ENCODE measurements around the gene PTPRN2.
"Not testable (repeated sequence)": the region's sequence is repeated elsewhere in the genome, so short reads cannot be mapped to it uniquely, and the experiment has no call there.

The PTPRN2 gene

GRCh38 chr7:158314394-158314793 lies 273.2 kb downstream of the PTPRN2 start:
- no peaks in the 10 kb centered on the region for H3K36me3 Mint-ChIP-seq
- DNase-seq, result no peak
- CTCF ChIA-PET, result no interaction called here
- peaks cover 11% of the 10 kb centered on the region for H3K27me3 Mint-ChIP-seq
- H3K4me1 Mint-ChIP-seq, result no peaks in the 10 kb centered on the region
- H3K9me3 Mint-ChIP-seq, result peaks cover 49% of the 10 kb centered on the region
- no peak overlapping the region for H3K4me3 Mint-ChIP-seq
- no peak overlapping the region for H3K27ac Mint-ChIP-seq

GRCh38 chr7:158313931-158314330 lies 273.7 kb downstream of the PTPRN2 start:
- CTCF ChIA-PET, result no interaction called here
- DNase-seq, result no peak
- no peak overlapping the region for H3K27ac Mint-ChIP-seq
- H3K4me1 Mint-ChIP-seq, result no peaks in the 10 kb centered on the region
- no peak overlapping the region for H3K4me3 Mint-ChIP-seq
- H3K27me3 Mint-ChIP-seq, result peaks cover 11% of the 10 kb centered on the region
- no peaks in the 10 kb centered on the region for H3K36me3 Mint-ChIP-seq
- H3K9me3 Mint-ChIP-seq, result peaks cover 50% of the 10 kb centered on the region

DNA sequence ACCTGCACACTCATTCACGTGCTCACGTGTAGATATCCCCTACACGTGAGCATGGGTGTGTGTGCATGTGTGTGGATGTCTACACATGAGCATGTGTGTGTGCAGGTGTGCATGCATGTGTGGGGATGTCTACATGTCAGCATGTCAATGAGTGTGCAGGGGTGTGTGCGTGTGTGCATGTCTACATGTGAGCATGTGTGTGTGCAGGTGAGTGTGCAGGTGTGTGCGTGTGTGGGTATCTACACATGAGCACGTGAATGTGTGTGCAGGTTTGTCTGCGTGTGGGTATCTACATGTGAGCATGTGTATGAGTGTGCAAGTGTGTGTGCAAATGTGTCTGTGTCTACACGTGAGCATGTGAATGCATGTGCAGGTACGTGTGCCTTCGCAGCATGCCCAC lies 274.8 kb downstream of the PTPRN2 start:
- Mint-ChIP-seq H3K27me3 (peaks cover 8% of the 10 kb centered on the region), H3K4me3 (no peak overlapping the region), H3K4me1 (no peaks in the 10 kb centered on the region), H3K36me3 (no peaks in the 10 kb centered on the region), H3K27ac (no peak overlapping the region), H3K9me3 (peaks cover 52% of the 10 kb centered on the region)
- CTCF ChIA-PET, result no interaction called here
- DNase-seq, result no peak

DNA sequence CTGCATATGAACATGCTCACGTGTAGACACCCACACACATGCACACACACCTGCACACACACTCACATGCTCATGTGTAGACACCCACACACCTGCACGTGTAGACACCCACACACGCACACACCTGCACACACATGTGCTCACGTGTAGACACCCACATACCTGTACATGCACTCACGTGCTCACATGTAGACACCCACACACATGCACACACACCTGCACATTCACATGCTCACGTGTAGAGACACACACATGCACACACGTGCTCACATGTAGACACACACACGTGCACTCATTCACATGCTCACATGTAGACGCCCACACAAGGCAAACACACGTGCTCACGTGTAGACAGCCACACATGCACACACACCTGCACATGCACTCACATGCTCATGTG lies 275.8 kb downstream of the PTPRN2 start:
- Mint-ChIP-seq H3K4me3 (no peak overlapping the region), H3K36me3 (no peaks in the 10 kb centered on the region), H3K27ac (no peak overlapping the region), H3K27me3 (no peaks in the 10 kb centered on the region), H3K4me1 (no peaks in the 10 kb centered on the region), H3K9me3 (peaks cover 56% of the 10 kb centered on the region)
- no peak for DNase-seq
- CTCF ChIA-PET, result no interaction called here

DNA sequence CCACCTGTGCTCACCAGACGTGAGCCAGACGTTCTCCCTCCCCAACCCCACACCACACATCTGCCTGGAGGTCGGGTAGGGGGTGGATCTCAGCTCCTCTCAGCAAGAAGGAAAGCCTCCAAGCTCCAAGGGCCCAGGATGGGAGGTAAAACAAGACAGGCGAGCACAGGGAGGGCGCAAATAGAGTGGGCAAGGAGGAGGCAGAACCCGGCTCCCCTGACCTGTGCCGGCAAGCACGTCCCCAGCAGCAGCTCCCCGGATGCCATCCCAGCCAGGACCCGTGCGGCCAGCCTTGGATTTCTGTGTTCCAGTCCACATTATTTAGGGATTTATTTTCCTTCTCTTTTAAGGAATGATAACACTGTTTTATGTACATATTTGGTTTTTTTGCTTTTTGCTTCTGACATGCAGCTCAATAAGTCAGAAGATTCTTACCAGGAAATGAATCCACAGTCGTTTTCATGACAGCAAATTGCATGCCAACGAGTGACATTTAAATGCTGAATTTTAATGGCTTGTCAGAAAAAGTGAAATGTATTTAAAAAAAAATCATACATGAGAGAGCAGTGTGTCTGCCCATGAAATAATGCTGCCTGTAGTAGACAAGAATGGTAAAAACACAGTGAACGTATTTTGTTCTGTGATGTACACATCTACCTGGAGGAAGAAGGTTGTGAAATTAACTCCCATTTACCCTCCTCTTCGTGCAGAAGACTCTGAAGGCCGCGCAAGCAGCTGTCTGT lies 276.5 kb downstream of the PTPRN2 start:
- Mint-ChIP-seq H3K27me3 (no peaks in the 10 kb centered on the region), H3K9me3 (peaks cover 59% of the 10 kb centered on the region), H3K4me3 (no peak overlapping the region), H3K36me3 (no peaks in the 10 kb centered on the region), H3K4me1 (no peaks in the 10 kb centered on the region), H3K27ac (no peak overlapping the region)
- DNase-seq, result no peak
- CTCF ChIA-PET, result no interaction called here

DNA sequence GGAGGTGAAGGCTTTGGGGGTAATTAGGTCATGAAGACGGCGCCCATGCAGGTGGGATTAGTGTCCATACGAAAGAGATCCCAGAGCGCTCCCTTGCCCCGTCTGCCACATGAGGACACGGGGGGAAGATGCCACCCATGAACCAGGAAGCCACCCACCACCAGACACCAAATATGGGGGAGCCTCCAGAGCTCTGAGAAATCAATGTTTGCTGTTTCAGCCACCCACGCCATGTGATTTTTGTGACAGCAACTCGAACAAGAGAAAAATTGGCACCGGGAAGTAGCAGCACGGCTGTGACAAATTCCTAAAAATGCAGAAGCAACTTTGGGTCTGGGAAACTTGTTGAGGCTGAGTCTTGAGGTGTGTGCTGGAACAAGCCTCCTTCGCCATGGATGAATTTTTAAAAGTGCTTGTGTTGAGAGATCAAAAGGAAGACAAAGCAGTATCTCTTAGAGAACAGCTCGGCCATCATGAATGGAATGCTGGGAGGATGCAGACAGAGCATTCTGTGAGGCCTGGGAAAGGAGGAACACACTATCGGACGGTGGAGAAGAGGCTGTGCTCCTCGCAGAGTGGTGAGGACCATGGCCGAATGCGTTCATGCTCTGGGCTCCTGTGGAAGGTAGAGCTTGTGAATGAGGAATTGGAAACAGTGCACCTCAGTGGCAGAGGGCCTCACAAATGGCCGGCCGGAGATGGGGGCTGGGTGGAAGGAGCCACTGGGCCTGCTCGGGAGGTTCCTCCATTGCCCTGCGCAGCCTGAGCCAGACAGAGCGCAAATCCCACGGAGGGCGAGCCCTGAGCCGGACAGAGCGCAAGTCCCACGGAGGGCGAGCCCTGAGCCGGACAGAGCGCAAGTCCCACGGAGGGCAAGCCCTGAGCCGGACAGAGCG lies 277.5 kb downstream of the PTPRN2 start:
- peaks cover 57% of the 10 kb centered on the region for H3K9me3 Mint-ChIP-seq
- DNase-seq, result no peak
- no peaks in the 10 kb centered on the region for H3K27me3 Mint-ChIP-seq
- H3K4me3 Mint-ChIP-seq, result no peak overlapping the region
- H3K4me1 Mint-ChIP-seq, result no peaks in the 10 kb centered on the region
- H3K36me3 Mint-ChIP-seq, result no peaks in the 10 kb centered on the region
- CTCF ChIA-PET, result no interaction called here
- H3K27ac Mint-ChIP-seq, result no peak overlapping the region

DNA sequence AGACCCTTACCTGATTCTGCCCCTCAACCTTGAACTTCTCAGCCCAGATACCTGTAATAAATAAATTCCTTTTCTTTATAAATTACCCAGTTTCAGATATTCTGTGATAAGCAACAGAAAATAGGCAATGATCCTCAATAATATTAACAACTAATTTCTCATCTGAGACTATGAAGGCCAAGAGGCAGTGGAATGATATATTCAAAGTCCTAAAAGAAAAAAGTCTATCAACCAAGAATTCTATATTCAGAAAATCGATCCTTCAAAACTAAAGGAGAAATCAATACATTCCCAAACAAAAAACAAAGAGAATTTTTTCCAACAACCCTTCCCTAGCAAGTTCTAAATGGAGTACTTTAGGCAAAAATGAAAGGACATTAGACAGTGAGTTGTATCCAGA lies 279.6 kb downstream of the PTPRN2 start:
- Mint-ChIP-seq H3K27me3 (no peaks in the 10 kb centered on the region), H3K36me3 (no peaks in the 10 kb centered on the region), H3K9me3 (peaks cover 46% of the 10 kb centered on the region), H3K4me1 (no peaks in the 10 kb centered on the region), H3K27ac (no peak overlapping the region), H3K4me3 (no peak overlapping the region)
- CTCF ChIA-PET, result no interaction called here
- no peak for DNase-seq

- H3K27me3 Mint-ChIP-seq, CTCF ChIA-PET, H3K4me3 Mint-ChIP-seq, H3K4me1 Mint-ChIP-seq, H3K27ac Mint-ChIP-seq, DNase-seq, H3K36me3 Mint-ChIP-seq: not testable (repeated sequence)
- peaks cover 14% of the 10 kb centered on the region for H3K9me3 Mint-ChIP-seq
Measured at GRCh38 chr7:158304072-158304471, 283.6 kb downstream of the PTPRN2 start.

DNA sequence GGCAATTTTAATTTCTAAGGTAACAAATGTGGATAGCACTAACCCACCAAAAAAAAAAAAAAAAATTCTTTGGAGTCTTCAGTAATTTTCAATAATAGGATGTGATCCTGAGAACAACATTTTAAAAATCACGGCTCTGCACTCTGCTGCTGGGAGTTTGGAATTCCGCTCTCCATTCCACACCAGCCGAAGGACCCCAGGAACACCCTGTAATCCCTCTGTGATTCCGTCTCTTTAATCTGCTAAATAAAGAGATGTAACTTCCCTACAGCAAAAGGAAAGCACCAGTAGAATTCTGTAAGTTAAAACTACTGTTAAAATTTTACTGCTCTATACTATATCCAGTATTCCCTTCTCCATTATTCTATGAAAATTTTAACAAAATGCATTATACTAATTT lies 284.5 kb downstream of the PTPRN2 start:
- CTCF ChIA-PET, result no interaction called here
- Mint-ChIP-seq H3K4me1 (no peaks in the 10 kb centered on the region), H3K4me3 (no peak overlapping the region), H3K27ac (no peak overlapping the region), H3K27me3 (peaks cover 5% of the 10 kb centered on the region), H3K36me3 (no peaks in the 10 kb centered on the region), H3K9me3 (peaks cover 14% of the 10 kb centered on the region)
- DNase-seq, result no peak

GRCh38 chr7:158302274-158303070 lies 285.2 kb downstream of the PTPRN2 start:
- Mint-ChIP-seq H3K4me1 (no peaks in the 10 kb centered on the region), H3K4me3 (no peak overlapping the region), H3K27ac (no peak overlapping the region), H3K9me3 (peaks cover 10% of the 10 kb centered on the region), H3K36me3 (no peaks in the 10 kb centered on the region), H3K27me3 (peaks cover 5% of the 10 kb centered on the region)
- CTCF ChIA-PET, result interaction anchor here (0.7 kb wide), 1 partner anchor 42 kb away, joined by 3 read pairs; no protein-coding TSS in a partner anchor
- DNase-seq, result no peak

- H3K36me3 Mint-ChIP-seq, result no peaks in the 10 kb centered on the region
- CTCF ChIA-PET, result no interaction called here
- H3K9me3 Mint-ChIP-seq, result peaks cover 5% of the 10 kb centered on the region
- no peak overlapping the region for H3K27ac Mint-ChIP-seq
- H3K27me3 Mint-ChIP-seq, result peaks cover 5% of the 10 kb centered on the region
- DNase-seq, result no peak
- H3K4me1 Mint-ChIP-seq, result no peaks in the 10 kb centered on the region
- H3K4me3 Mint-ChIP-seq, result no peak overlapping the region
Measured at GRCh38 chr7:158301207-158301606, 286.4 kb downstream of the PTPRN2 start.

DNA sequence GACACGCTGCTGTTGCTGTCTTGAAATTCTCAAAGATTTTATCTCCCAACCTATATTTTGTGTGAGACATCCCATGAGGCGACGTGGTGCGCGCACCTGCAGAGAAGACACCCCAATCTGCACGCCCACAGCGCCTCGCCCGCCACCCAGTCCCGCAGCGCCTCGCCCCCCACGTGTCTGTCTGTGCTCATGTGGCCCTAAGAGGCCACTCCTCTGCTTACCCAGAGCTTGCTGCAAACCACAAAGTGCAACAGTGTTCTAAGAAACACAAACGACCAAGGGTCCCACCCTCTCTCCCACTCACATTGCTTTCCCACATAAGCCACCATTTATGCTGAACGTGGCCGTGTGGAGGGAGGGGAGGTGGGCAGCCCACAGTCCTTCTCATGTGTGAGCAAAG lies 287.2 kb downstream of the PTPRN2 start:
- DNase-seq, result no peak
- no peak overlapping the region for H3K4me3 Mint-ChIP-seq

DNA sequence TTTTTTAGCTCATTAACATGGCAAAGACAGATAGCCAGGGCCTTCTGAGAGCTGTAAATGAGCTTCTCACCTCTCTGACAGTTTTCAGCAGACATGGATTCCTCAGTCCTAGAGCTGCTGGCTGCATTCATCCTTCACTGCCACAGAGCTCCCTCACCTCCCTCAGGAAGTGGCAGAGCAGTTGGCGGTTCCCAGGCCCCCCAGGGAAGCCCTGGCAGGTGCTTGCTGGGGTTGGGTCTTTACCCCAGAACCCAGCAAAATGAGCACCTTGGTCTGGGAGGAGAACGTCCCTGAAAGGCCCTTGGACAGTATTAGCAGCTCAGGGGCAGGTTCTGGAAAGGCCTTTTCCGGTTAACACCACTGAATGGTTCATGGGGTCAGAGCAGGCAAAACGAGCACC lies 288.0 kb downstream of the PTPRN2 start:
- DNase-seq, result no peak
- Mint-ChIP-seq H3K27ac (no peak overlapping the region), H3K27me3 (peaks cover 5% of the 10 kb centered on the region), H3K4me1 (no peaks in the 10 kb centered on the region), H3K4me3 (no peak overlapping the region), H3K36me3 (no peaks in the 10 kb centered on the region), H3K9me3 (peaks cover 6% of the 10 kb centered on the region)
- CTCF ChIA-PET, result no interaction called here

More for the DNA sequence above, 287.2 kb downstream of the PTPRN2 start:
- CTCF ChIA-PET, result no interaction called here
- H3K9me3 Mint-ChIP-seq, result peaks cover 8% of the 10 kb centered on the region
- H3K27ac Mint-ChIP-seq, result no peak overlapping the region
- peaks cover 5% of the 10 kb centered on the region for H3K27me3 Mint-ChIP-seq
- no peaks in the 10 kb centered on the region for H3K36me3 Mint-ChIP-seq
- H3K4me1 Mint-ChIP-seq, result no peaks in the 10 kb centered on the region

GRCh38 chr7:158296798-158297104 lies 290.9 kb downstream of the PTPRN2 start:
- no peak overlapping the region for H3K27ac Mint-ChIP-seq
- peaks cover 8% of the 10 kb centered on the region for H3K9me3 Mint-ChIP-seq
- no peaks in the 10 kb centered on the region for H3K36me3 Mint-ChIP-seq
- H3K27me3 Mint-ChIP-seq, result peaks cover 5% of the 10 kb centered on the region
- H3K4me1 Mint-ChIP-seq, result no peaks in the 10 kb centered on the region
- DNase-seq, result no peak
- CTCF ChIA-PET, result no interaction called here
- no peak overlapping the region for H3K4me3 Mint-ChIP-seq

All from activated naive CD4-positive, alpha-beta T cell treated with anti-CD3 and anti-CD28 coated beads, Interleukin-2, amount 10 ng/mL, durations not matched to agents 7 days and 5 days (primary cell).